Liver (tissue), 9 donors: ENCODE data around the gene RCOR1. TPM values are rescaled to one million over a fixed set of nuclear protein-coding genes. Genes with fewer than 3 reads are reported as not detected.

Experiments
- DNase-seq: peaks from one replicate; pipeline ENCODE4 v3.0.0-alpha.2; 2017; ENCODE audit warnings: low spot score
- H3K27ac ChIP-seq, 2 donors: one replicate each; pipeline ENCODE4 v1.7.0; 2013; ENCODE audit warnings: inconsistent platforms in 2 of 2, low read length in 2 of 2, control low read depth in 1 of 2, low read depth in 1 of 2, mild to moderate bottlenecking in 1 of 2
- H3K27me3 ChIP-seq, 4 donors: one replicate each; pipeline versions ENCODE4 v1.6.1 to v1.7.0; 2013; ENCODE audit warnings: low read length in 3 of 4, inconsistent platforms in 1 of 4, mild to moderate bottlenecking in 1 of 4, moderate library complexity in 1 of 4; ENCODE audit not compliant: control insufficient read depth in 4 of 4, insufficient read depth in 4 of 4
- H3K36me3 ChIP-seq, 4 donors: one replicate each; pipeline versions ENCODE4 v1.6.1 to v1.7.0; 2013; ENCODE audit warnings: low read length in 3 of 4, mild to moderate bottlenecking in 3 of 4, low read depth in 1 of 4, moderate library complexity in 1 of 4; ENCODE audit not compliant: control insufficient read depth in 4 of 4, insufficient read depth in 3 of 4
- H3K4me1 ChIP-seq, 4 donors: one replicate each; pipeline versions ENCODE4 v1.6.1 to v1.7.0; 2013; ENCODE audit warnings: low read length in 3 of 4, mild to moderate bottlenecking in 3 of 4, moderate library complexity in 1 of 4; ENCODE audit not compliant: control insufficient read depth in 4 of 4, insufficient read depth in 4 of 4
- H3K4me3 ChIP-seq, 3 donors: one replicate each; pipeline versions ENCODE4 v1.6.1 to v1.7.0; 2013; ENCODE audit warnings: low read length in 3 of 3, control low read depth in 1 of 3, low read depth in 1 of 3, mild to moderate bottlenecking in 1 of 3
- H3K9ac ChIP-seq, 2 donors: one replicate each; pipeline ENCODE4 v1.7.0; 2013; ENCODE audit warnings: low read length in 2 of 2, mild to moderate bottlenecking in 2 of 2, moderate library complexity in 2 of 2, control low read depth in 1 of 2, low read depth in 1 of 2
- H3K9me3 ChIP-seq, 4 donors: one replicate each; pipeline versions ENCODE4 v1.6.1 to v1.7.0; 2013; ENCODE audit warnings: low read length in 3 of 4; ENCODE audit not compliant: control insufficient read depth in 4 of 4
- ATF3 ChIP-seq: IDR thresholded peaks from 2 replicates; pipeline ENCODE4 v1.6.1; 2016; ENCODE audit warnings: antibody characterized with exemption
- CTCF ChIP-seq: fragments of 150-350 bp; IDR thresholded peaks from 2 replicates; pipeline ENCODE4 v1.5.1; 2017; ENCODE audit warnings: improper control_type of control experiment, low read depth, low read length; ENCODE audit not compliant: missing input control
- EGR1 ChIP-seq, 2 donors: IDR thresholded peaks; 2 replicates each; pipeline ENCODE4 v1.6.1; 2016 to 2018; ENCODE audit warnings: antibody characterized with exemption in 2 of 2, low read depth in 2 of 2
- FOXA1 ChIP-seq: IDR thresholded peaks from 2 replicates; pipeline ENCODE4 v1.6.1; 2016; ENCODE audit warnings: antibody characterized with exemption
- FOXA2 ChIP-seq: IDR thresholded peaks from 2 replicates; pipeline ENCODE4 v1.6.1; 2016; ENCODE audit warnings: antibody characterized with exemption
- GABPA ChIP-seq, 2 donors: IDR thresholded peaks in 1 of 2; conservative IDR thresholded peaks in 1 of 2; 2 replicates each; pipeline ENCODE4 v1.6.1; 2016; ENCODE audit warnings: antibody characterized with exemption in 2 of 2, mild to moderate bottlenecking in 1 of 2, moderate library complexity in 1 of 2
- HNF4A ChIP-seq, 2 donors: conservative IDR thresholded peaks; 2 replicates each; pipeline ENCODE4 v1.6.1; 2016; ENCODE audit warnings: antibody characterized with exemption in 2 of 2, mild to moderate bottlenecking in 2 of 2
- HNF4G ChIP-seq: IDR thresholded peaks from 2 replicates; pipeline ENCODE4 v1.6.1; 2016; ENCODE audit warnings: antibody characterized with exemption
- JUND ChIP-seq, 2 donors: IDR thresholded peaks; 2 replicates each; pipeline ENCODE4 v1.6.1; 2016; ENCODE audit warnings: antibody characterized with exemption in 2 of 2
- MAX ChIP-seq: IDR thresholded peaks from 2 replicates; pipeline ENCODE4 v1.6.1; 2016; ENCODE audit warnings: antibody characterized with exemption
- NR2F2 ChIP-seq: IDR thresholded peaks from 2 replicates; pipeline ENCODE4 v1.6.1; 2016; ENCODE audit warnings: antibody characterized with exemption
- RAD21 ChIP-seq, 2 donors: IDR thresholded peaks; 2 replicates each; pipeline ENCODE4 v1.6.1; 2016; ENCODE audit warnings: antibody characterized with exemption in 2 of 2, mild to moderate bottlenecking in 2 of 2
- REST ChIP-seq: IDR thresholded peaks from 2 replicates; pipeline ENCODE4 v1.6.1; 2016; ENCODE audit warnings: antibody characterized with exemption, mild to moderate bottlenecking
- RXRA ChIP-seq, 2 donors: IDR thresholded peaks; 2 replicates each; pipeline ENCODE4 v1.6.1; 2017 to 2018; ENCODE audit warnings: antibody characterized with exemption in 2 of 2, mild to moderate bottlenecking in 1 of 2
- SP1 ChIP-seq: IDR thresholded peaks from 2 replicates; pipeline ENCODE4 v1.6.1; 2018; ENCODE audit warnings: antibody characterized with exemption, mild to moderate bottlenecking
- TAF1 ChIP-seq: conservative IDR thresholded peaks from 2 replicates; pipeline ENCODE4 v1.6.1; 2016; ENCODE audit warnings: antibody characterized with exemption, mild to moderate bottlenecking
- YY1 ChIP-seq: IDR thresholded peaks from 2 replicates; pipeline ENCODE4 v1.6.1; 2016; ENCODE audit warnings: antibody characterized with exemption, mild to moderate bottlenecking
- ZBTB33 ChIP-seq: IDR thresholded peaks from 2 replicates; pipeline ENCODE4 v1.6.1; 2016; ENCODE audit warnings: antibody characterized with exemption
- WGBS: extraction: QIAGEN DNeasy Blood & Tissue Kit; methylation state at CpG from one replicate; pipeline ENCODE4 v1.1.7; 2013; 5-methylcytosine and 5-hydroxymethylcytosine counted together
- polyA plus RNA-seq, 2 donors: library from polyadenylated mRNA; stranded (reverse) in 1 of 2; unstranded in 1 of 2; fragments of 200-250 nt in 1 of 2; fragments of >200 nt in 1 of 2; fragmentation: Nextera tagmentation in 1 of 2; extraction: Ambion mirVana in 1 of 2; gene quantifications; one replicate each; pipeline versions ENCODE4 v1.2.1 to v1.2.3, GENCODE V29; 2013 to 2015
- total RNA-seq, 2 donors: library from RNA; depleted of rRNA; stranded (reverse); fragments of >200 nt; gene quantifications; one replicate each; pipeline ENCODE4 v1.2.3, GENCODE V29; 2014
- donor health status: healthy.
- donor health status: healthy.
- donor health status: healthy.
- donor health status: healthy.
- donor health status: healthy.

The RCOR1 gene
- total and polyA plus RNA-seq, 4 donors = 4.2 to 17.0 (median 5.7) TPM

- TF ChIP-seq TAF1 (no peak), RXRA (IDR thresholded peaks at IDR 0.05) (no peak), SP1 (no peak), ATF3 (no peak), HNF4G (no peak), RAD21 (IDR thresholded peaks at IDR 0.05) (no peak), JUND (IDR thresholded peaks at IDR 0.05) (no peak), ZBTB33 (no peak), FOXA1 (no peak), HNF4A (conservative IDR thresholded peaks at IDR 0.05) (no peak), FOXA2 (no peak), REST (no peak), NR2F2 (no peak), EGR1 (IDR thresholded peaks at IDR 0.05; ENCODE audit: low read depth in 2 of 2) (no peak), YY1 (no peak), CTCF (no peak)
- Histone ChIP-seq H3K9ac (no peak overlapping the region), H3K27me3 (no peaks in the 10 kb centered on the region), H3K4me1 (peaks cover 0 to 3% (median 0%) of the 10 kb centered on the region in 4 donors), H3K4me3 (no peak overlapping the region), H3K9me3 (no peaks in the 10 kb centered on the region), H3K36me3 (no peaks in the 10 kb centered on the region), H3K27ac (no peak overlapping the region)
- WGBS = 96% methylated on average over 10 of the region's 10 CpGs
- no peak for DNase-seq
Measured at GRCh38 chr14:102581193-102581592, 11.3 kb upstream of the RCOR1 start.

GRCh38 chr14:102583726-102584125 lies 8.7 kb upstream of the RCOR1 start:
- no peaks in the 10 kb centered on the region for H3K9me3 ChIP-seq
- no peak for DNase-seq
- H3K27me3 ChIP-seq = no peaks in the 10 kb centered on the region
- TF ChIP-seq GABPA (IDR thresholded peaks at IDR 0.05 in 1 of 2, conservative IDR thresholded peaks at IDR 0.05 in 1 of 2) (no peak), MAX (no peak), TAF1 (no peak), CTCF (no peak), JUND (IDR thresholded peaks at IDR 0.05) (no peak), YY1 (no peak), FOXA1 (no peak), FOXA2 (no peak), RAD21 (IDR thresholded peaks at IDR 0.05) (no peak), HNF4A (conservative IDR thresholded peaks at IDR 0.05) (no peak), EGR1 (IDR thresholded peaks at IDR 0.05; ENCODE audit: low read depth in 2 of 2) (no peak), ATF3 (no peak), SP1 (no peak), ZBTB33 (no peak), HNF4G (no peak), RXRA (IDR thresholded peaks at IDR 0.05) (no peak)
- H3K27ac ChIP-seq = no peak overlapping the region
- H3K36me3 ChIP-seq = no peaks in the 10 kb centered on the region
- 61% methylated on average over 7 of the region's 7 CpGs for WGBS
- no peak overlapping the region for H3K9ac ChIP-seq
- peaks cover 0 to 3% (median 0%) of the 10 kb centered on the region in 4 donors for H3K4me1 ChIP-seq
- H3K4me3 ChIP-seq = no peak overlapping the region
